GM18907 (cell line): ENCODE results near the gene COL8A1.

Experiments
- ATAC-seq: cut with Tn5 transposase; IDR thresholded peaks from one replicate; pipeline ENCODE4 v1.9.1; 2021; ENCODE audit warnings: mild to moderate bottlenecking, moderate library complexity; ENCODE audit not compliant: unreplicated experiment

The COL8A1 gene

DNA sequence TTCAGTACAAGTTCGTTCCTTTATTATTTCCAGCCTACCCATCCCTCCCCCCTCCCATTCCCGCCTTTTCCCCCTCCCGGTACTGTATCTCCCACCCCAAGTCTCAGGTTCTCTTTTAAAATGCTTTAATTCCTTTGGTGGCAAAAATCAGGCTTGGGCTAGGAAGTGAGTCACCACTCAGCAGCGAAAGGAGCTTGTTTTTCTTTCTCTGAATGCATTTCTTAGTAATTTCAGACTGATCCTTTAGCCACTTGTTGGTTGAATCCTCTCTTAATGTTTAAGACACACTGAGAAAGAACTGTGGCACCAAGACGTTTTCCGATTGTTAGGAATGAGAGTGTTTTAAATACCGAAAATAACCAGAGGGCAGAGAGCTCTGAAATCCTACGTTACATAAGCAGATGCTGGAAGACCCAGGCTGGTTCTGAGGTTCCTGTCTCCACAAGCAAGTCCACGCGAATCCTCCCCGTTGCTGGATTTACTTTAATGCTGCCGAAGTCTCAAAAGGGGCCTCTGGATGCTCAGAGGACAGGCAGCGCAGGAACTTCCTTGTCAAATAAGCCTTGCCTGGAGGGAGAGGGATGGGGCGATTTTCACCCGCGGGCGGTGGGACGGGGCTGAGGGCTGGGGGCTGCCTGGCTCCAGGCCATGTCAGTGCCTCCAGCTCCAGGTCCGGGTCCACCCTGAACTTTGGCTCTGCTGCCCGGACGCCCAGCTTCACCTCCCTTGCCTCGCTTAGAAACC is 854 bp upstream of the COL8A1 start:
- ATAC-seq, result no peak

DNA sequence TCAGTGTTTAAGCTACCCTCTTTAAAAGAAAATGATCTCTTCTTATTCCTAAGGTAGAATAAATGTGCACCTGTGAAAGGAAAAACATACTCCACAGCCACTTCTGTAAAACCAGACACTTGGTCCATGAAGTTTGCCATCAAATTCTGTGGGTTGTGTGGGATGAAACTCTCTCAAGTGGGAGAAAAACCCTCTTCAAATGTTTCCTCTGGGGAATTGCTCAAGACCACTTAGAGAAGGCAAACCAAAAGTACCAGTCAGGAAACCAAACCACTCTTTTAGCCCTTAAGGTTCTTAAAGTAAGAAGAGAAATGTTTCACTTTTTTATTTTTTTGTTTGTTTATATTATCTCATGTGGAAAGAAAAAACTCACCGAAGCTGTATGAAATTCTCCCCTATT is 1.2 kb downstream of the COL8A1 start:
- ATAC-seq, result no peak

DNA sequence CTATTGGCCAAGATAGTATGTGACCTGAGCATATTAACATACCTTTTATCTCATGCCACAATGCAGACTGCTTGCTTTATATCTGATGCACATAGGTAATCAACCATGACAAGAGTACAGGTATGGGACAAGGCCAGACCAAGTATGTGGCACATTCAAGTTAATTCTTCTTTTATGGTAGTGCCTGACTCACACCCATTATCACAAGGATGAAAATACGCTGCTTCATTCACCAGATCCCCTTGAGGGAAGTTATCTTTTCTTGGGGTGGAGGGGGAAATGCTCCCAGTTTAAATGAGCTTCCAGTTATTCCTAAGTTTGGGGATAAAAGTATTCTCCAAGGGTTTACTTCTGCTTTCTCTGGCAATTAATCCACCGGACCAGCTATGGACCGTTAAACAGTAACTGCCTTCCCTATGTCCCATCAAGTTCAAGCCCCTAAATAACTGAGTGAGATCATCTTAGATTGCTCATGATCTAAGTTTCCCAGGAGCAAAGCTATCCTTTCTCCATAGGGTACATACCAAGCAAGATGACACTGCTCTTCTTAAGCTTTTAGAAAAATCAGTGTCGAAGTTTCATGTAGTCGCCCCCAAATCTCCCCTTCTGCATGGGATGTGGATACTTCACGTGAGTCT is 1.9 kb downstream of the COL8A1 start:
- no peak for ATAC-seq

DNA sequence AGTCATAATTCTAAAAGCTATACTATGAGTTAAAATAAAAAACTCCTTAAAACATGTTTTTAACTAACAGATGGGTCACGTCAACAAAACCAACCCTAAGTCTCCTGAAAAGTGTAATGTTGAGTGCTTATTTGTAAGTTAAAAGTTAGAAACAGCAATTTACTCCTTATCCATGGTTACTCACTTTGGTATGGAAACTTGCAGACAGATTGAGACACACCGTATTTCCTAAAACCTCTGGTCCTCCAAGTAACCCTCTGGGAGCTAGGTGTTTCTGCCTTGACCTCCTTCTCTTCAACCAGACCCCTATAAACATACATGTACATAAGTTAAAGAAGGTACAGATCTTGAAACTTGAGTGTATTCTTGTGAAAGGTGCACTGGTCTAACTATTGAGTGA is 3.1 kb downstream of the COL8A1 start:
- no peak for ATAC-seq

DNA sequence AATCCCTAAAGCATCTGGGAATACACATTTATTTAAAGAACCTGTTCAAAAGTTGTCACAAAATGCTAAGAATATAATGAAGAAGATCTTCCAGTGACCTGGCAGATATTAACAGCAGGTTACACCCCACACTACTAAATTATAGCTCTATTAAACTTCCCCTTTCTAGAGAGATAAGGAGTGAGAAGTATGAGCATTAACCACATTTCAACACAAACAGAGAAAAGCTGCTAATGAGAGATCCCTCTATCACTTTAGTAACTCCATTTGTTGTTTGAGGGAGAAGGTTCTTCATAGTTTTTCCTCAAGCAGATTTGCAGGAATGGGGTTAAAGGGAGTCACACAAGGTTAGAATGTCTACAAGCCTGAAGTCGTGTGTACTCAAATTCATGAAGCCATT is 3.6 kb downstream of the COL8A1 start:
- no peak for ATAC-seq

DNA sequence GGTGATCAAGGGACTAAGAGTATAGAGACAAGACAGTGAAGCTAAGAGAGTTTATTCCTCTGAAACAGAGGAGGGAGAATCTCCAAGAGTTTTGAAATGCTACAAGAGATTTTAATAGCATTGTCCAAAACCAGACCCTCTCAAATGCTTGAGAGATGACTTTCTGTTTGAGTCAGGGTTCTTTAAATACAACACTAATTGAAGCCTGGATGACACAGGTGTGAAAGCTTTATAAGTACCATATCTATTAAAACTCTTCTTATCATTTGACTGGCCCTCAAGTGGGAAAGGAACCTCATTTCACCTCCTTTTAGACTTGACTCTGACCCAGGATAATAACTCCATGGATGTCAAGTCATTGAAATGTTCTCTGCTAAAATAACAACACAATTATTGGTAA is 5.6 kb downstream of the COL8A1 start:
- ATAC-seq, result no peak

DNA sequence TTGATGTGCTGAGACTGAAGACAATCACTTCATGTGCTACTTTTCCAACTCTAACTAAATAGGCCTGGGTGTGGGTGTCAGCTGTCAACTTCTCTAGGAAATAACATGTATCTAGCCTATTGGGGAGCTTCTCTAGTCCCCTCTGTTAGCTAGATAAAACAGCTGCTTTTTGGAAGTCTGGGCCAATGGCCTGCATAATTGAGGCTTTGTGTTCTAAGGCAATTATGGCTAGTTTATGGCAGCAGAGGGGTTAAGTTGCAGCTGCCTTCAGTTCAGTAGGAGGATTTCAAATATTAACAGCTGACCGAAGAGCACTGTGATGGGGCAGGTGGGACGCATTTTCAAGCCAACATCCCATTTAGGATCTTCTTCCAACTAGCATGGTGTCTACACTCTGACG is 6.4 kb downstream of the COL8A1 start:
- no peak for ATAC-seq

DNA sequence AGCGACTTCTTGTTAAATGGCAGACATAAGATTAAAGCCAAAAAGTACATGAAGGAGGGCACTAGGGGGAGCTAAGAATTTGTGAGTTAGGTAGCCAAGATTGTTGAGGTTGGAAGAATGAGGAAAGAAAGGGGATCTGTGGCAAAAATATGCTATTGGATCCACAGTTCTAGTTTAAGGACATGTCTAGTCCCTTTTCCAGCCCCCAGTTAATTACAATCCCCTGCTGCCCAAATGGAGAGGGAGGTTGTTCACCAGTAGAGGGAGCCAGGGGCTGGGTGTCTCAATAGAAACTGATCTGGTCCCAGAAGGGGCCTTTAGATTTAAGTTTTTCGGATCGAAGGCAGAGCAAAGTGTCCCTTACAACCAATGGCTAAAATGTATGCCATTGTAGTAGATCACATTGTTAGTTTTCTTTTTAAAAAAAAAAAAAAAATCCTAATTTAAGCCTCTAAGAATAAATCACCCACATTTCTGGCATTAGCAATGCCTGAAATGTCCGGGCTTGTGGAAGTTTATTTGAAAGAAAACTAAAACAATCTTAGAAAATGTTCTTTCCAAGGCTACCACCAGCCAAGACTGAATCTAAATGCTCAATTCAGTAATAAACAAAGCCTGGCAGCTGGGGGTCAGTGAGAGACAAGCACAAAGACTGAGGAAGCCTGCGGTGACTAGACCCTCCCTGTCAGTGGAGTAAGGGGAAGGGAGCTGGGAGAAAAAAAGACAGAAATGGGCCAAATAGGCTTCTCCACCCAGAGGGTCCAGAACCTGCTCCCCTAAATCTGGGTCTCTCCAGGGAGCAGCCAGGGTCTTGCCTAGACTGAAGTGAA is 7.1 kb downstream of the COL8A1 start:
- ATAC-seq, result no peak

DNA sequence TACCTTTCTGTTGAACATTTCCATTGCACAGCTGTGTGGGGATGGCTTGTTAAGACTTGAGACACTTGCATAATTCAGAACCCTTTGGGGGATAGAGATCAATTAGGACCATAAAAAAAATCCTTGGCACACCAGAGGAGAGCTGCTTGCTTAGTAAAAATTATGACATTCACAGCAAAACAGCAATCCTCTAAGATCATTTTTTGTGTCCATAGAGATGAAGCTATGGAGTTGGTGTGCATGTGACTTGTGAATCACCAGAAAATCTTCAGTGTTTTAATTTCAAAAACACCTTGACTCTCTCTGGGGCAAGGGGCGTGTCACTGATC is 7.7 kb downstream of the COL8A1 start:
- no peak for ATAC-seq

DNA sequence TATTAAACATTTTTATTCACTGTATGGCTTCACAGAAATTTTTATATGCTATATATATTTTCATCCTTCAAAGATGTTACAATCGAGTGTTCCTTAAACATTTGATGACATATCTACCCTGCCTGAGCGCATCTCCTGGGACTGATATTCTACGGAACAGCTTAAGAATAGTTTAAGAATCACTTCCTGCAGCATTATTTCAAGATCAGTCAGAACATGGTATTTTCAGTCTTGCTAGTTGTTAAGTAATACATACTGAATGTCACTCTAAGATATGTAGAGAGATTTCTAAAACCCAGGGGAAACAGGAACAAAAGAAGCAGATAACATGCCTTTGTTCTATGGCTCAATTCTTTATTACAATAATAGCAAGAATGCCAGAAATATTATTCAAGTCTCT is 8.7 kb downstream of the COL8A1 start:
- no peak for ATAC-seq

DNA sequence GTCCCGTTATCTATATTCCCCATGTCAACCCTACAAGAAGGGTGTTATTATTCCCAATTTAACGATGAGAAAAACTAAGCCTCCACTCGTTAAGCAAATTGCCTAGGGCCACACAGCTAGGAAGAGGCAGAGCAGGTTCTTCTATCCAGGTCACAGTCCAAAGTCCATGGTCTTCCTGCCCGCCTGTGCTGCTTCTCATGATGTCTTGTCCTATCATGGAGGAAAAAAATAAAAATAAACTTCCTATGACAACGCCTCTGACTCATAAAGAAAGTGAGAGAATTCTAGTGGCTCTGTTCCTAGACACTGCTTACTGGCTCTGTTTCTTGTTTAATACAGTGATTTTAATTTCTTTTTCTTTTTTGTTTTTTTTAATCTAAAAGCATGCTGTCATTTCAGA is 9.7 kb downstream of the COL8A1 start:
- ATAC-seq, result no peak

DNA sequence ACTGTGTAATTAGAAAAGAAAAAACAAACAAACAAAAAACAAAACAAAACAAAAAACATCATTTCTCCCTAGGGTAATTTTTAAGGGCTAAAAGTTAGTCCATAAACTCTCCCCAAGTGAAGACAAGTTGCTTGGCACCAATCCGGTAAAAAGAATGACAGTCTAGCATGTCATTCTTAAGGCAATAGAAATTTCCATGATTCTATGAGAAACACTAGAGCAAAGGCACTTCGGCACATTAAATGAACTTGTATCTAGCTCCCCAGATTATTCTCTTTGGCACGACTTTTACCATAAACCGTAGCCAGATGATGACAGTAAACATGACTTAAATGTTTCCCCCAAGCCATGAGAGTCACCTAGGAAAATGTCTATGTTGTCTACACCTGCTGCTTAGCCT is 10.1 kb downstream of the COL8A1 start:
- ATAC-seq, result no peak

DNA sequence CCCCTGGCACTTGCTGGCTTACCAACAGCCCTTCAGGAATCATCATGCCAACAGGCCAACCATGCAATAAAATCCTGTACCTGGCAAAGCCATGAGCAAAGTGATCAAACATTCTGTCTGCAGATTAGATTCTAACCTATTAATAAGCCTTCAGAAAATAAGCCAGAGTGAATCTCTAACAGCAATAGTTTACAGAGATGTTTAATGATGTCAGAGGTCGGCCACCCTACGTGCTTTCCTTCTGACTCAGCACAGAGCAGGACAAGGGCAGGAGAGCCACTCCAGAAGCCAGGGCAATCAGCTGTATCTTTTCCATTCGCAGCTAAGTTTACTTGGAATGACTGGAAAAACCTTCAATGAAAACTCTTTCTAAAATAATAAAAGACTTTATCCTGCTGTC is 13.1 kb downstream of the COL8A1 start:
- no peak for ATAC-seq

DNA sequence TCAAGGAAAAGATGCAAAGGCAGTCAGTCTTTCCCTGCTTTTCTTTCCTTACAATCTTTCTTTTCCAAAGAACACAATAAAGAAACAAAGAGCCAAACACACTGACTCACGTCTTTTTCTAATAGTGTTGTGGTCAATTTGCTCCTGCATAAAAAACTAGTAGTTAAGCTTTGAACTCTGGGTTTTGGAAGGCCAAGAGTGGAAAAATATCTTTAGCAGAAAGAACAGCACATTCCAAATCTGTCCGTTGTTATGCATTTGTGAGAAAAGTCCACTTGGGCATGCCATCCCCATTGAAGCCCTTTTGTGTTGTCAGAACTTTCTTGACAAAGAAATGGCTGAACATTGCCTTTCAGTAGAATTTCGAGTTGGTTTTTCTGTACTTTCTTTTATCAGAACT is 18.2 kb downstream of the COL8A1 start:
- no peak for ATAC-seq

DNA sequence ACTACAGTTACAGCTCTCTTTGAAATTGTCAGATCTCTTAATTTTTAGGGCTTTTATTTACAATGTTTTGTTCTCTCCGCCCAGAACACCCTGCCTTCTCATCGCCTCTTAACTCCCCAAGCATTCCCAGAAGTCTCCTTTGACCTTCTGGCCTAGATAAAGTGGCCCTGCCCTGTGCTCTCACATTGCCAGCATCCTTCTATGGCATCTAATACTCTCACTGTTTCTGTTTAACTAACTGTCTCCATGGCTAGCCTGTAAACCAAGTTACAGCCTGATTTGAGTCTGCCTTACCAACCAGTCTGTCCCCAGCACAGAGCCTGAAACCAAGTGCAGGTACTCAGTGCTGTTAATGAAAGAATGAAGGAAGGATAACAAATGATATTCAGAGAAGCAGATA is 19.9 kb downstream of the COL8A1 start:
- ATAC-seq, result no peak

DNA sequence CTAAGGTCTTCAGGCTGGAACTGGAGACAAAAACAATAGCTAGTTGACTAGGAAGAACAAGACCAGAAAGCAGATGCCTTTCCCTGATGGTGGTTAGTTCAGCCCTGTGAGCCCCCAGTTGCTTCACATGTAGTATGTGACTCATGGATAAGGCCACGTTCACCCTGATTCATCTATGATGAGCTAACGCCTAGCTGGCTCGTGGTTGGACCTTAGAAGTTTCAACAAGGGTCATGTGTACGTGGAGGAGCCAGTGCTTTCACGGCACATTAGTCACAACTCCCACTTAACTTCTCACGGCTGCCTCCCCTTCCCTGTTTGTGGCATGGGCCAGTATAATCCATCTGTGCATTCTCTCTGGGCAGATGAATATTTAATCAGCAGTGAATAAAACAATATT is 20.6 kb downstream of the COL8A1 start:
- no peak for ATAC-seq

DNA sequence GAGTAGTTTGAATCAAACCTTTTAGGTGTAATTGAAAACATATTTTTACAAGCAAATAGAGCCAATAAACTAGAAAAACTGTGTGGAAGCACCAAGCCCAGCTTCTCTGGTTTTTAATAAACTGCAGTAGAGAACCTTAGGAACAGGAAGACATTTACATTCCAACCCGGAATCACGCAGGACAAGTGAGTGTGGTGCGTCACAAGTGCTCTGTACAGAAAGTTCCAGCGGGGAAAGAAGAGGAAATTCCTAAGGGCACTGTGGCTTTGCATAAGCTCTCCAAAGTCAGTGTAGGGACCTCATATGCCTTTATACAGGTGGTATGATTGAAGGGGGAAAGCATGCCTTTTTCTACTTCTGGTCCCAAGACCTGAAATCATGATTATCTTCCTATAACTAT is 21.6 kb downstream of the COL8A1 start:
- ATAC-seq, result no peak

DNA sequence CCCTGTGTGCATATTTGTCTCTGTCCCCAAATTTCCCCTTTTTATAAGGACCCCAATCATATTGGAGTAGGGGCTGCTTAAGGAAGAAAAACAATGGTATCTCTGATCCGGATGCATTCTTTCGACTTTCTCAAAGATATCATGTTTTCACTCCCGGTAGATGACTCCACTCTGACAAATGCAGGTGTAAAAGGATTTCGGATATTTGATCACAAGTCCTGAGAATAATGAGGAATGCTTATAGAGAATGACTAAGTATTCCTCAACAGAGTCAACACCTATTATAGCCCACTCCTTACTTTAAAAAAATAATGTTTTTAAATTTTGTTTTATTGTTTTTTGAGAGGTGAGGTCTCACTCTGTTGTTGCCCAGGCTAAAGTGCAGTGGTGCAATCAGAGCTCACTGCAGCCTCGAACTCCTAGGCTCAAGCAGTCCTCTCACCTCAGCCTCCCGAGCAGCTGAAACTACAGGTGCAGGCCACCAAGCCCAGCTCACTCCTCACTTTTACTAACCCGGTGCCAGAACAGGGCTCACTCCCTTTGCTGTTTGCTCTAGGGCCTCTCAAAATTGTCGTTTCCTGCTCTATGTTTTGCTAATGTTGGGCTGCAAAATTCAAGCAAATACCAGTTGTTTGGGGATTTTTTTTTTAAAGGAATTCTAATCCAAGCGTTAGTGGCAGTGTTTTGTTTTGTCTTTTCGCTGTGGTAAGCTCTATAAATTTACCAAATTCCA is 24.6 kb downstream of the COL8A1 start:
- no peak for ATAC-seq

DNA sequence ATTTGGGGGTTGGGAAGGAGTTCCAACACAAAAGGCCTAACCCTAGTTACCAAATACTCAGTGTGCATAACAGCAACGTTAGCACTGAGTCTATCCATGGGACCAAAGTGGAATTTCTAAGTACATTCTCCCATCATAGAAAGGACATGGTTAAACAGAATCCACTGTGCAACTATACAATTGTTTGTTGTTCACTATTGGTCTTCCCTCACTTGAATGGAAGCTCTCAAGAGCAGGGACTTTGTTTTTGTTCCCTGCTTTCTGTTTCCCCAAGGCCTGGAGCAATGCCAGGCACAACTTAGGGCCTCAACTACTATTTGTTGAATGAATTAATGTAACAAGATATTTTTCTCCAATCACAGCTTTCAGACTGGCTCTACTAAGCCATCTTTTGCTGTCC is 25.6 kb downstream of the COL8A1 start:
- ATAC-seq, result no peak

DNA sequence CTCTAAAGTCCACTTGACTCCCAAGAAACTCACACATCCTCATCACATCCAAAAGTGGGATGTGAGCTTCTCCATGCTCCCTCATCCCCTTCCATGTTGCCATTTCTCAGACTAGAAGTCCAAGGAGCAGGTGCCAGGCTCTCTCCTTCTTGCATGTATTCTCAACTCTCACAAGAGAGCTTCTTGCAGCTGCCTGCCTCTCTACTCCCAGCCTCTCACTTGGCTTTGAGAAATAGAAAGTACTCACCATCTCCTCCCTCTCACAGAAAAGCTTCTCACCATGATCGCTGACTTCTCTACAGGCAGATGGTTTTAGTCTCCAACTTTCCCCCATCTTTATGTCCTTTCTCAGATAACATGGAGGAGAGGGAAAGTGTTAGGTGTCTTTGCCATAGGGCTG is 26.6 kb downstream of the COL8A1 start:
- ATAC-seq, result no peak

DNA sequence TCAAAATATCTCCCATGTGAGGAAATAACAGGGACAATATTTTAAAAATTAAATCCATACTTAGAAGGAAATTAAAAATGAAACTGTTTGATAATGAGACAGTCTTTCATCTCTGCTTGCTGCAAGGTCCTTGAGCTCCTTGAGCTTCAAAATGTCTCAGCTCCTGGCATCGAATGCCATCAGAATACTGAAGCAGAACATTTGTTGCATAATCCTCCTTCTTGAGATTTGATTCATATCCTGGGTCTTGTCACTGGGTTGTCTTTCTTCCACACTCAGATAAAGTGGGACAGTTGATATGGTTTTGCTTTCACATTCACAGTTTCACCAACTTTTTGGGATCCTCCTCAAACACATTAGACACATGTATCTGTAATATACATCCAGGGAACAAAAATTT is 27.8 kb downstream of the COL8A1 start:
- no peak for ATAC-seq

DNA sequence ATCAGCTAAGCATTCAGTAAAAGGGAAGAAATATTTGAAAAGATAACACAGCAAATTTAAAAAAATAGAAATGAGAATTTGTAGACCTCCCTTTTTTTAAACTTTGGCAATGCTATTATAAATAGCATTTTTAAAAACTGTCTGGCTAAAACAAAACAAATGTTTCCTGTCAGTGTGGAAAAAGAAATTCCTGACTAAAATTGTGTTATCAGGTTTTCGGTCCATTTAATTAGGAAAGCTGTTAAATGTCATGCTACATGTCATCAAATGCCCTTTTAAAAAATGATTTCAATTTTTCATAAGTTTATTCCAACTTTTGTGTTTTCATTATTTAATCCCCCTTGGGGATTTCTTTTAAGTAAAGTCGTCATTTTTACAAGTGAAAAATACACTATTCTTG is 29.6 kb downstream of the COL8A1 start:
- no peak for ATAC-seq
